Measurements from ENCODE around the gene MYT1.

The MYT1 gene

DNA sequence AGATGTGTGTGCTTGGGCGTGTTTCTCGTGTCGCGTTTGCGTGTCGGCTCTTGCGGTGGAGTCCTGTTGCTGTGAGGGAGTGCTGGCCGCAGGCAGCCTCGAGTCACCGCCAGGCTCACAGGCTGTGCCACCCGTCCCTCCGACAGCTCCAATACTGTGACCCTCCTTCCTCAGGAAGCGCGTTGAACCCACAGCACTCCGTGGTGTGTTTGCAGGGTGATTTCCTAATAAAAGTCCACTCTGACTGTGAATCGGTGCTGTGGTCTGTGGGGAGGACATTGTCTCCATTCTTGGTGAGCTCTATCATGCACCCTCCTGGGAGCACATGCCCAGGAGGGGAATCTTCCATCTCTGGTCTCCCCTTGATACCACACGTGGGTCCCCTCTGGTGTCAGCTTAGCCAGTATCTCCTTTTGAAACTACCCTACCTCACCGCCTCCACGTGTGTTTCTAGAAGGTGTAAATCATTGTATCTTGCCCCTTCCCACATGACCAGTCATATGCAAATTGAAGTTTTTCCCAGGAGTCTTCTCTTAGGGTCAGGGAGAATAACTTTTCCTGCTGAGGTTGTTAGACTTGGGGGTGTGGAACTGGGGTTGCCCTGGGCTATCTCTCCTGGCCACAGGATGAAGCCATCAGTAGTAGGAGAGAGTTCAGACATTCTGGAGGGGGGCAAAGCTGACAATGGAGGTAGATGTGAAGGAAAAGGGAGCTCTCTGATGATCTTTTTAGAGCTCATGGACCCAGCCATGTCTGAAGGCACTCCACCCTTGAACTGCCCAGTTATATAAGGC is 77.9 kb downstream of the MYT1 start:
- TF ChIP-seq ARNT (IDR thresholded peaks at IDR 0.05) (no peak), BHLHE40 (IDR thresholded peaks at IDR 0.05; ENCODE audit: borderline replicate concordance) (no peak), PKNOX1 (IDR thresholded peaks at IDR 0.05) (no peak), FOXK2 (IDR thresholded peaks at IDR 0.05) (no peak), LEF1 (IDR thresholded peaks at IDR 0.05; ENCODE audit: borderline replicate concordance) (no peak), L3MBTL2 (conservative IDR thresholded peaks at IDR 0.05) (no peak), FOXM1 (IDR thresholded peaks at IDR 0.05; ENCODE audit: borderline replicate concordance) (no peak), CTBP1 (IDR thresholded peaks at IDR 0.05; ENCODE audit: borderline replicate concordance) (no peak), ZNF384 (IDR thresholded peaks at IDR 0.05) (no peak), TARDBP (IDR thresholded peaks at IDR 0.05) (no peak), NFRKB (IDR thresholded peaks at IDR 0.05) (no peak), SUZ12 (IDR thresholded peaks at IDR 0.05) (no peak), FOXA1 (IDR thresholded peaks at IDR 0.05) (no peak), ELF4 (IDR thresholded peaks at IDR 0.05) (no peak), SP1 (IDR thresholded peaks at IDR 0.05) (no peak), HDGF (IDR thresholded peaks at IDR 0.05; ENCODE audit: borderline replicate concordance) (no peak)
- DNase-seq (ENCODE audit: extremely low spot score): no peak
- POLR2A ChIA-PET: no interaction called here
- CTCF ChIA-PET: no interaction called here

- no peak for DNase-seq (ENCODE audit: extremely low spot score)
- ChIA-PET POLR2A (no interaction called here), CTCF (no interaction called here)
- no peak for TF ChIP-seq FOXA1 (IDR thresholded peaks at IDR 0.05)
These were observed 78.7 kb downstream of the MYT1 start for GRCh38 chr20:64242797-64243475.

GRCh38 chr20:64244281-64244805 is 80.1 kb downstream of the MYT1 start:
- ChIA-PET POLR2A (interaction anchor here (4.0 kb wide), 1 partner anchor 11 kb away, joined by 17 read pairs; the partner anchor contains the start of gene PCMTD2), CTCF (no interaction called here)
- no peak for TF ChIP-seq FOXM1 (IDR thresholded peaks at IDR 0.05; ENCODE audit: borderline replicate concordance)
- TF ChIP-seq SUZ12 (IDR thresholded peaks at IDR 0.05): no peak
- no peak for TF ChIP-seq FOXK2 (IDR thresholded peaks at IDR 0.05)
- no peak for TF ChIP-seq TARDBP (IDR thresholded peaks at IDR 0.05)
- no peak for TF ChIP-seq HDGF (IDR thresholded peaks at IDR 0.05; ENCODE audit: borderline replicate concordance)
- TF ChIP-seq FOXA1 (IDR thresholded peaks at IDR 0.05): no peak
- TF ChIP-seq LEF1 (IDR thresholded peaks at IDR 0.05; ENCODE audit: borderline replicate concordance): no peak
- TF ChIP-seq PKNOX1 (IDR thresholded peaks at IDR 0.05): no peak
- no peak for TF ChIP-seq SP1 (IDR thresholded peaks at IDR 0.05)
- TF ChIP-seq CTBP1 (IDR thresholded peaks at IDR 0.05; ENCODE audit: borderline replicate concordance): no peak
- no peak for TF ChIP-seq BHLHE40 (IDR thresholded peaks at IDR 0.05; ENCODE audit: borderline replicate concordance)
- no peak for TF ChIP-seq ELF4 (IDR thresholded peaks at IDR 0.05)
- TF ChIP-seq ARNT (IDR thresholded peaks at IDR 0.05): no peak
- TF ChIP-seq L3MBTL2 (conservative IDR thresholded peaks at IDR 0.05): no peak
- no peak for TF ChIP-seq NFRKB (IDR thresholded peaks at IDR 0.05)
- no peak for TF ChIP-seq ZNF384 (IDR thresholded peaks at IDR 0.05)
- no peak for DNase-seq (ENCODE audit: extremely low spot score)

- ChIA-PET CTCF (no interaction called here), POLR2A (interaction anchor here (4.0 kb wide), 1 partner anchor 10 kb away, joined by 17 read pairs; the partner anchor contains the start of gene PCMTD2)
- DNase-seq (ENCODE audit: extremely low spot score): no peak
- TF ChIP-seq SUZ12 (IDR thresholded peaks at IDR 0.05) (no peak), BHLHE40 (IDR thresholded peaks at IDR 0.05; ENCODE audit: borderline replicate concordance) (no peak), FOXK2 (IDR thresholded peaks at IDR 0.05) (no peak), ZNF384 (IDR thresholded peaks at IDR 0.05) (no peak), ARNT (IDR thresholded peaks at IDR 0.05) (no peak), PKNOX1 (IDR thresholded peaks at IDR 0.05) (no peak), HDGF (IDR thresholded peaks at IDR 0.05; ENCODE audit: borderline replicate concordance) (no peak), CTBP1 (IDR thresholded peaks at IDR 0.05; ENCODE audit: borderline replicate concordance) (no peak), NFRKB (IDR thresholded peaks at IDR 0.05) (no peak), ELF4 (IDR thresholded peaks at IDR 0.05) (no peak), FOXA1 (IDR thresholded peaks at IDR 0.05) (no peak), L3MBTL2 (conservative IDR thresholded peaks at IDR 0.05) (no peak), LEF1 (IDR thresholded peaks at IDR 0.05; ENCODE audit: borderline replicate concordance) (no peak), SP1 (IDR thresholded peaks at IDR 0.05) (no peak), FOXM1 (IDR thresholded peaks at IDR 0.05; ENCODE audit: borderline replicate concordance) (no peak), TARDBP (IDR thresholded peaks at IDR 0.05) (no peak)
These were observed 80.8 kb downstream of the MYT1 start for GRCh38 chr20:64244870-64245603.

Data from HEK293T (cell line).